WI38 (cell line): ENCODE measurements around the gene TTLL12.

Experiments used
- H3K4me3 ChIP-seq: 2 replicates; pipeline ENCODE4 v1.5.1; 2011; ENCODE audit warnings: low read depth, mild to moderate bottlenecking, control low read depth, low read length
- TF ChIP-seq, protein P1 (sequence below): IDR thresholded peaks from 2 replicates; pipeline ENCODE4 v1.5.1; 2012; ENCODE audit warnings: low read depth, mild to moderate bottlenecking, control low read depth, low read length

TTLL12 gene

GRCh38 chr22:43166132-43166930, 20.6 kb downstream of the TTLL12 start:
- no peak overlapping the region for H3K4me3 ChIP-seq
- TF ChIP-seq, protein P1, sequence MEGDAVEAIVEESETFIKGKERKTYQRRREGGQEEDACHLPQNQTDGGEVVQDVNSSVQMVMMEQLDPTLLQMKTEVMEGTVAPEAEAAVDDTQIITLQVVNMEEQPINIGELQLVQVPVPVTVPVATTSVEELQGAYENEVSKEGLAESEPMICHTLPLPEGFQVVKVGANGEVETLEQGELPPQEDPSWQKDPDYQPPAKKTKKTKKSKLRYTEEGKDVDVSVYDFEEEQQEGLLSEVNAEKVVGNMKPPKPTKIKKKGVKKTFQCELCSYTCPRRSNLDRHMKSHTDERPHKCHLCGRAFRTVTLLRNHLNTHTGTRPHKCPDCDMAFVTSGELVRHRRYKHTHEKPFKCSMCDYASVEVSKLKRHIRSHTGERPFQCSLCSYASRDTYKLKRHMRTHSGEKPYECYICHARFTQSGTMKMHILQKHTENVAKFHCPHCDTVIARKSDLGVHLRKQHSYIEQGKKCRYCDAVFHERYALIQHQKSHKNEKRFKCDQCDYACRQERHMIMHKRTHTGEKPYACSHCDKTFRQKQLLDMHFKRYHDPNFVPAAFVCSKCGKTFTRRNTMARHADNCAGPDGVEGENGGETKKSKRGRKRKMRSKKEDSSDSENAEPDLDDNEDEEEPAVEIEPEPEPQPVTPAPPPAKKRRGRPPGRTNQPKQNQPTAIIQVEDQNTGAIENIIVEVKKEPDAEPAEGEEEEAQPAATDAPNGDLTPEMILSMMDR: no peak

GRCh38 chr22:43164636-43165035, 22.3 kb downstream of the TTLL12 start:
- TF ChIP-seq, protein P1: no peak
- H3K4me3 ChIP-seq: no peak overlapping the region

GRCh38 chr22:43163241-43163795, 23.6 kb downstream of the TTLL12 start:
- no peak overlapping the region for H3K4me3 ChIP-seq
- TF ChIP-seq, protein P1: no peak

DNA sequence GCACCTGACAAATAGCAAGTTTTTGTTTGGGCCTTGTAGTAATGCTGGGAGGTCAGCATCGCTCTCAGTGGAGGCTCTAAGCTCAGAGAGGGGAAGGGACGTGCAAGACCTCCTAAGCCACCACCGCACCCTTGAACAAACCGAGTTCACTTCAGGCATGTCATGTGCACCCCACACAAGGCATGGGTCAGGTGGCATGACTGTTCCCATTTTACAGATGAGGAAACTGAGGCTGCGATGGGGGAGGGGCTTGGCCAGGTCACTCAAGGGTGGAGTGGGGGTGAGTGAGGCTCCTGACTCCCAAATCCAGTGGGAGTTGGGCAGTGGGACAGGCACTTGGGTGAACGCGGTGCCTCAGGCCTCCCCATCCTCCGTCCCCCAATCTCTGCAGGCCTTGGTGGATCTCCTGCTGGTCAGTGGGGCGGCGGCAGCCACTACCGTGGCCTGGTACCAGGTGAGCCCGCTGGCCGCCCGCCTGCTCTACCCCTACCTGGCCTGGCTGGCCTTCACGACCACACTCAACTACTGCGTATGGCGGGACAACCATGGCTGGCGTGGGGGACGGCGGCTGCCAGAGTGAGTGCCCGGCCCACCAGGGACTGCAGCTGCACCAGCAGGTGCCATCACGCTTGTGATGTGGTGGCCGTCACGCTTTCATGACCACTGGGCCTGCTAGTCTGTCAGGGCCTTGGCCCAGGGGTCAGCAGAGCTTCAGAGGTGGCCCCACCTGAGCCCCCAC, 24.4 kb downstream of the TTLL12 start:
- H3K4me3 ChIP-seq: no peak overlapping the region
- TF ChIP-seq, protein P1: no peak

GRCh38 chr22:43160497-43161126, 26.3 kb downstream of the TTLL12 start:
- TF ChIP-seq, protein P1: no peak
- H3K4me3 ChIP-seq: no peak overlapping the region

GRCh38 chr22:43159484-43160178, 27.3 kb downstream of the TTLL12 start:
- H3K4me3 ChIP-seq: no peak overlapping the region
- TF ChIP-seq, protein P1: no peak
